HG03520 (cell line): Measurements from ENCODE around the gene GBGT1.
"Not testable (repeated sequence)": the region's sequence is repeated elsewhere in the genome, so short reads cannot be mapped to it uniquely, and the experiment has no call there.

Experiments used
- ATAC-seq: cut with Tn5 transposase; IDR thresholded peaks from one replicate; pipeline ENCODE4 v1.9.1; 2021; ENCODE audit warnings: mild to moderate bottlenecking, moderate library complexity; ENCODE audit not compliant: unreplicated experiment

The GBGT1 gene

DNA sequence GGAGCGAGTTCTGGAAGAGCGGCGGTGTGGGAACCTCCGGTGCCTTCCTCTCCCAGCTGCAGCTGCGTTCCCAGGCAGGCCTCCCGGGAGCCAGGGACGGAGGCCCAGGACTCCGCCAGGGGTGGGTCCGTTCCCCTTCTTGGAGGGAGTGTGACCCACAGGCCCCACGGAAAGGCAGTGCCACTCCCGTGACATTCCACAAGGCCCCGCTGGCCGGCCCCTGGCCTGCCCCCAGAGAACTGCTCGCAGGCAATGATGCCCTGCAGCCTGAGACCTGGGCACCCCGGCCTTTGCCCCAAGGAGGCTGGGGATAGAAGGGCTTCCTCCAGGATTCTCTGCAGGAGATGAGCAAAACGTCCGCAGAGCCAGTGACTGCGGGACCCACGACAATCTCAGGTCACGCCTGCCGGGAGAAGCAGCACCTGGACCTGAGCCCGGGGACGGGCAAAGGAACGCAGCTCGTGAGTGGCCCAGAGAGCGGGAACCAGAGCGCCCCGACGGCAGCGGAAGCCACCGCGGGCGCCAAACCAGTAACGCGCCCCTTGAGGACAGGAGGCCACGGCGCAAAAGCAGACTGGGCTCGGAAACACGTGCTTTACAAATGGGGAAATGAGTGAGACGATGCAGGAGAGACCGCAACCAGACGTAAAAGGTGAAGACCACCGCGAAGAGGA is 36.1 kb upstream of the GBGT1 start:
- no peak for ATAC-seq

DNA sequence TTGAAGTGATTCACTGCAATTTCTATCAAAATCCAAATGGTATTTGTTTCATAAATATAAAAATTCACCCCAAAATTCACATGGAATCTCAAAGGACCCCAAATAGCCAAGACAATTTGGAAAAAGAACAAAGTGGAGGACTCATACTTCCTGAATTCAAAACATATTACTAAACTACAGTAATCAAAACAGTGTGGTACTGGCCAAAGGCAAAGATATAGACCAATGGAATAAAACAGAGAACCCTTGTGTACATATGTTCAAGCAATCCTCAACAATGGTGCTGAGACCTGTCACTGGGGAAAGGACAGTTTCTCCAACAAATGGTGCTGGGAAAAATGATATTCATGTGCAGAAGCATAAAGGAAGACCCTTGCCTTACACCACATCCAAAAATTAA is 31.3 kb upstream of the GBGT1 start:
- ATAC-seq: no peak

DNA sequence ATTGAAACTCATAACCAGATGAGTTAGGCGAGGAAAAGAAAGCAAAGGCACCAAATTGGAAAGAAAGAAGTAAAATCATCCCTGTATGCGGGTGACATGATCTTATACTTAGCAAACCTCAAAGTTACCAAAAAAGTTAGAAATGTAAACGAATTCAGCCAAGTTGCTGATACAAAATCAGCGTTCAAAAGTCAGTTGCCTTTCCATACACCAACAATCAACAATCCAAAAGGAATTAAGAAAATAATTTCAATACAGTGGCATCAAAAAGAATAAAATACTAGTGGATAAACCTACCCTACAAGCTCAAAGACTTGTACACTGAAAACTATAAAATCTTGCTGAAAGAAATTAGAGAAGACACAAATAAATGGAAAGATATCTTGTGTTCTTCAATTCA is 30.9 kb upstream of the GBGT1 start:
- ATAC-seq: no peak

DNA sequence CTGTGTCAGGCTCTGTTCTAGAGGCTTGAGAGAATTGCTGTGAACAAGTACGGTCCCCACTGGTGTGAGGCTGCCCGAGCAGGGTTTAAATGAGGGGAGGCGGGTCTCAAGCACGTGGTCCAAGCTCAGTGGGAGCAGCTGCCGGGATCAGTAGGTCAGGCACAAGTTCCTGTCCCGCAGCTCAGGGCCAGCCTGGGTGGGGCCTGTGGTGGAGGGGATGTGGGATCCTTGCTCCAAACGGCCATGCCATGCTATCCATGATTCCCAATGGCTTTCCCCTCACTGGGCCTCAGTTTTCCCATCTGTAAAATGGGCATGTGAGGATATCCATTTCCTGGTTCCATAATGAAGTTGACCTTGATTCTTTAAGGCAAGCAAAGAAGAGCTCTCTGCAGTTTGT is 28.3 kb upstream of the GBGT1 start:
- no peak for ATAC-seq

DNA sequence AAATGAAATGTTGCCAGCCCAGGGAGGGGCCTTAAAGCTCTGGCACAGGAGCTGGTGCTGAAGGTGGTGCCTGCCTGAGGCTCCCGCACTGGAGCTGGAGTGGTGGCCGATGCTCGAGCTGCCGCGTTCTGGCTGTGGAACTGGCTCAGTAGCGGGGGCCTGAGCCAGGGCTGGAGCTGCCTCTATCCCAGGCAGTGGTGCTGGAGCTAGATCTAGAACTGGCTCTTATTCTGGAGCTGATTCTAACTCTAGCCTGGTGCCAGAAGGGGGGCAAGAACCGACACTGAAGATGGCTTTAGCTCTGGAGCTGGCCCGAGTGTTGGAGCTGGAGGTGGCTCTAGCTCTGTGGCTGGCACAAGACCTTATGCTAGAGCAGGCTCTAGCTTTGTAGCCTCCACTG is 26.1 kb upstream of the GBGT1 start:
- ATAC-seq: no peak

DNA sequence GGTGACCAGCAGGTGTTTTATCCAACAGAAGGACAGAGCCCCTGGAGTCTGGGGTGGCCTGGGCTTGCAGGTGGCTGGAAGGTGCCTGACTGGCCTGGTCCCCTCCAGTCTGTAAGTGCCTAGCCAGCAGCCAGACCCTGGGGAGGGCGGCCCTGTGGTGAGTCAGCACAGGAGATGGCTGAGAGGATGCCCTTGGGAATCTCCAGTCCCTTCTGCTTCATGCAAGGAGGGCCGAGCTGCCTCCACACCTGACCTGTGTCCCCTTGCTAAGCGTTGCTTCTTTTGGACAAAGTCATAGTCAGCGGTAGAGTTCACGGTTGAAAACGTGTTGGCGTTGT is 25.1 kb upstream of the GBGT1 start:
- no peak for ATAC-seq

DNA sequence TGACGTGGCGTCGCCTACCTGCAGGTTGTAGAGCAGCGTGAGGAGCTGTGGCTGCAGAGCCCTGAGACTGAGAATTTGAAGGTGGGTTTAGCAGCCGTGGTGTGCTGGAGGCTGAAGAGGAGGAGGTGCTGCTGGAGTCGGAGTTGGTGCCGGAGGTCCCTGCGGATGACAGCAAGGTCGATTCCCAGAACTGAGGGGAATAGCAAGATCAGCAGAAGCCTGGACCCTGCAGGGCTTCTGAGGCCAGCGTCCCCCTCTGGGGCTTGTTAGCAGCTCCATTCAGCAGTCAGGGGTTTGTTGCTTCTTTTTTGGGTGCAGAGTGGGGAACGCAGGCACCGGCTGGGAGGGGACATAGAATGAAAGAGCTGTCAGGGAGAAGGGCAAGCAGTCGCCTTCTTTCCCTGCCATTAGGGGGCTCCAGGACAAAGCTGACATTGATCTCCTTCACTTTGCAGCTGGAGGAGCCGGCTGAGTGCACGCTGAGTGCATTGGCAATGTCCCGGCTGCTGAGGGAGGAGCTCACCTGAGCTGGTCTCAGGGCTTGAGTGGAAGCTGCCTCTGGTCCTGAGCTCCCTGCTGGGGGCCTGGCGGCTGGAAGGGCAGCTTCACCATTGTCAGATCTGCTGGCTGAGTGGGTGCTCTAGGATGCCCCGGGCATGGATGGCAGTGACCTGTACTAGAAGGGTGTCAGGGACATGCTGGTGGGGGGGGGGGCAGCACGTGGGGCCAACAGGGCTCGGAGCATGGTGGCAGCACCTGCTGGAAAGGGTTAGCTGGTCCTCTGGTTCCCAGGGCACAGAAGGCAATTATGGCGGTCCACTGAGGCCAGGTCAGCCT is 24.5 kb upstream of the GBGT1 start:
- ATAC-seq: no peak

DNA sequence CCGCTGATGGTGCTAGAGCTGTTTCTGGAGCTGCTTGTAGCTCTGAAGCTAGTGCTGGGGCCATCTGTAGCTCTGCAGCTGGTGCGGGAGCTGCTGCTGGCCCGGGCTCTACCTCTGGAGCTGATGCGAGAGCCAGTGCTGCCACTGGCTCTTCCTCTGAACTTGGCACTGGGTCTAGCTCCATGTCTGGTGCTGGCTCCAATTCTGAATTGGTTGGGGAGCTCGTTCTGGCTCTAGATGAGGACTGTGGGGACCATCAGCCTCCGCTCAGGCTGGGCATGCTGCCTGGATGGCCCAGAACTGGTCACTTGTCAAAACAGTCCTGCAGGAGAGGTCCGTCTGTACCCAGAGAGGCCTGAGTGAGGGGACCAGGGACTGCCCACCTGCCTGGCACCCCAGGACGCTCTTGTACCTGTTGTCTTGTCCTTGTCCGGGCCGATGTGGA is 23.9 kb upstream of the GBGT1 start:
- ATAC-seq: no peak

DNA sequence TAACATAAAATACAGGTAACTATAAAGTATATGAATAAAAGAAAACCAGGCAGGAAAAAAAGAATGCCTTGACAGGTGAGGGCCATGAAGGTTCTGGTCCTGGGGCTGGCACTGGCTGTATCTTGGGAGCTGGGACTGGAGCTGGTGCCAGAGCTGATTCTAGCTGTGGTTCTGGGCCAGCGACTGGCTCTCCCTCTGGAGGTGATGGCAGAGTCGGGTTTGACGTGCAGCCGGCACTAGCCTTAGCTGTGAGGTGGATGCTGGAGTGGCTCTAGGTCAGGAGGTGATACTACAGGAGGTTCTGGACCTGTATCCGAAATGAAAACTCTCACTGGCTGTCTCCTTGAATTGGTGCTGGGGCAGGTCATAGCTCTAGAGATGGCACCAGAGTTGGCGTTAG is 23.0 kb upstream of the GBGT1 start:
- ATAC-seq: no peak

DNA sequence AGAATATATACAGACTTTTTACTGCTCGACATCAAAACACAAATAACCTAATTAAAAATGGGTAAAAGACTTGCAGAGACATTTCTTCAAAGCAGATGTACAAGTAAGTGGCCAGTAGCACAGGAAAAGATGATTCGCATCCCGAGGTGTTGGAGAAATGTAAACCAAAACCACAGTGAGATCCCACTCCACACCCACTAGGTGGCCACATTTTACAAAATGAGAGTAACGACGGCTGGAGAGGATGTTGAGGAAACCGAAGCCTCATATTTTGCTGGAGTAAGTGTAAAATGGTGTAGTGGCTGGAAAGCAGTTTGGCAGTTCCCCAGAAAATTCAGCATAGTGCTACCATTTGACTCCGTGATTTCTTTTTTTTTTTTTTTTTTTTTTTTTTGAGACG is 21.3 kb upstream of the GBGT1 start:
- ATAC-seq: no peak

DNA sequence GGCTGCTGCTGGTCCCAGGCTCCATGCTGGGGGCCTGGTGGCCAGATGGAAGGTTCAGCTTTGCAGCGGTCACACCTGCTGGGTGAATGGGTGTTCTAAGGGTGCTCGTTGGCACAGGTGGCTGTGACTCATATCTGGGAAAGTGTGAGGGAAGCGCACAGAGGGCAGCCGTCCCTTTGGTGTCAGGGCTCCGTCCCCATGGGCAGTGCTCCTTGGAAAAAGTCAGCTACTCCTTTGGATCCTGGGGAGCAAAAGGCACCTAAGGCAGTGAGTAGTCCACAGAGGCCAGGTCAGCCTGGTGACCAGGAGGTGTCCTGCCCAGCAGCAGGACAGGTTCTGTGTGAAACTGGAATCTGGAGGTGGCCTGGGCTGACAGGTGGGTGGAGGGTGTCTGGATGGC is 18.4 kb upstream of the GBGT1 start:
- no peak for ATAC-seq

DNA sequence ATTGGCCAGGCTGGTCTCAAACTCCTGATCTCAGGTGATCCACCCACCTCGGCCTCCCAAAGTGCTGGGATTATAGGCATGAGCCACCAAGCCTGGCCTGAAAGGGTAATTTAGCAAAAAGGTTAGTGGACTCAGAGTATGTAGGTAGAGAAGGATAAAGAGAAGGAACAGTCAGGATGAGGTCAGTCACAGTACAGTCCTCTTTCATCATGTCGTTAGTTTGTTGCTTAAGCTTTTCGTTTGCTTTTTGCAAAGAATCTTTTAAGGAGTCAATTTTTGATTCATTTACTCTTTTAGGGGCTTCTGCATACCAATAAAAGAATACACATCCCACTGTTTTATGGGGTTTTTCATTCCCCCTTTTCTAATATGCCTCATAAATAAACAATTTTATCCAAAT is 17.8 kb upstream of the GBGT1 start:
- ATAC-seq: no peak

DNA sequence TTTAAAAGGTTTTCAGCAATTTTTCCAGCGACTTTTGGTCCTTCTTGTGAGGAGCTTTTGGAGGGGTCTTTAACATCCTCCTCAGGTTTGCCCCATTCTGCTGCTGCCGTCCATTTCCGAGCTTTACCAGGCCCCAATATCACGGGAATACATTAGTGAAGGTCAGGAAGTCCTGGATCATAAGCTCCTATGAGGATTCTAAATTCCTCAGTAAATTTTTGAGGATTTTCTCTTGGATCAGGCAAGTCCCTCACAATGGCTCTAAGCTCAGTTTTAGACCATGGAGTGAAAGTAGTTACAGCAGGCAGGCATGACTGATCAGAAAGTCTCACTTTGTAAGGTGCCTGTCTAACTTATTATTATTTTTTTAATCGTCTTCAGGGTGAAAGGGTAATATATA is 17.2 kb upstream of the GBGT1 start:
- no peak for ATAC-seq

DNA sequence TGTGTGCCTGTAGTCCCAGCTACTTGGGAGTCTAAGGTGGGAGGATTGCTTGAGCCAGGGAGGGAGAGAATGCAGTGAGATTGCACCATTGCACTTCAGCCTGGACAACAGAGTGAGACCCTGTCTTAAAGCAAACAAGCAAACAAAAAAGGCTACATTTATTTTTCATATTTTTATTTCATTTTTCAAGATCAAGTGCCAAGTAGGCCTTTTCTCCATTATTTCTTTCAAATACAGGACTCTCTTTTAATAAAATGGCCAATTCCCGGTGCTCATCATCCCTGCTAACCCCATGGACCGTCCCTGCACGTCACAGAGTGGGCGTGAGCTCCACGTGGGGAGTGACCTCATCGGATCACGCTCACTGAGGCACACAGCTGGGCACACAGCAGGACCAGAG is 9.3 kb upstream of the GBGT1 start:
- no peak for ATAC-seq

DNA sequence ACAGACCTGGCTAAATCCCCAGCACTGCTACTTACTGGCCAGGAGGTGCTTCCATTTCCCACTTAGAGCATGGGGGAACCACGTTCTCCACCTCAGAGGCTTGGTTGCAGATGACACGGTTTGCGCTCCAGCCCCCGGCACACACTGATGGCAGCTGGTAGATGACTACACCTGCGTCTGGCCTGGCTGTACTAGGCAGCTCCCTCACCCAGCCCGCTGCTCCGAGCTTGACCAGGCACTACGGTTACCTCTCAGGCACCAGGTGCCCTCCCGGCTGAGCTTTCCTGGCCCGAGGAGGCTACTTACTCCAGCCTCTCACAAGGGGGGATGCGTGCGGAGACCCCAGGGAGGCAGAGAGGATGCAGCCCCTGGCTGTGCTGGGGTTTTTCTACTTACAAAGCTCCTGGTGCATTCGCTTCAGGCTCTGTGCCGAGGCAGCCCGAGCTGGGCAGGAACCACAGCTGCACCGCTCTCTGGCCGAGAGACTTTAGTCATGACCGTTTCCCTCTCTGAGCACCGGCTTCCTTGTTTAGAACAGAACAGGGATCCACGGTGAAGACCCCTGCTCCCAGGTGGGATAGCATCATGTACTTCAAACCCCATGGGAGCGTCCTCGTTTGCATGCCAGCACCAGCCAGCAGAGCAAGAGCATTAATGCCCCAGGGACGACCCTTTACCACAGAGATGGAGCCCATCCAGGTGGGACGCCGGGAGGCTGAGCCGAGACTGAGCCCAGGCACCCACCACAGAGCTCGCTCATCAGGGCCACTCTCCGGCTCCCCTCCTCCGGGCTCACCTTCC is 7.6 kb upstream of the GBGT1 start:
- no peak for ATAC-seq

DNA sequence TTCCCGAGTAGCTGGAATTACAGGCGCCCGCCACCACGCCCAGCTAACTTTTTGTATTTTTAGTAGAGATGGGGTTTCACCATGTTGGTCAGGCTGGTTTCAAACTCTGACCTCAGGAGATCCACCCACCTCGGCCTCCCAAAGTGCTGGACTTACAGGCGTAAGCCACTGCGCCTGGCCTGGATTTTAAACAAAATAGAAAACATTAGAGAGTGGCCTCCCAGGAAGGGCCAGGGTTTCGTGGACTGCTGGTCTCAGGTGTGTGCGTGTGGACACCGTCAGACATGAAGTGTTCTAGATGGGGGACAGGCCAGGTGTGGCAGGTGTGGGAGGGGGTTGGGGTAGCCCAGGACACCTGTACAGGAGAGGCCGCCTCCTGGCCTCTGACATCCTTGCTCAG is 7.0 kb upstream of the GBGT1 start:
- no peak for ATAC-seq

DNA sequence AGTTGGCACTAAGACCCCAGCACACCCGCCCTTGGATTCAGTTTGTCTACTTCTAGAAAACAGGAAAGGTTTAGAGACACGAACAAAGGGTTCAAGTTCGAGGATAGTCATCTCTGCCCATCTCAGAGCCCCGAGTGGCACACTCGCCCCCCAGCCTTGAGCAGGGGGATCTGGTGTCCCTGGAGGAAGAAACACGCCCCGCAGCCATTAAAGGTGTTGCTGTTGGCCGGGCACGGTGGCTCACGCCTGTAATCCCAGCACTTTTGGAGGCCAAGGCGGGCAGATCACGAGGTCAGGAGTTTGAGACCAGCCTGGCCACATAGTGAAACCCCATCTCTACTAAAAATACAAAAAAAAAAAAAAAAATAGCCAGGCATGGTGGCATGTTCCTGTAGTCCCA is 6.0 kb upstream of the GBGT1 start:
- not testable (repeated sequence) for ATAC-seq

DNA sequence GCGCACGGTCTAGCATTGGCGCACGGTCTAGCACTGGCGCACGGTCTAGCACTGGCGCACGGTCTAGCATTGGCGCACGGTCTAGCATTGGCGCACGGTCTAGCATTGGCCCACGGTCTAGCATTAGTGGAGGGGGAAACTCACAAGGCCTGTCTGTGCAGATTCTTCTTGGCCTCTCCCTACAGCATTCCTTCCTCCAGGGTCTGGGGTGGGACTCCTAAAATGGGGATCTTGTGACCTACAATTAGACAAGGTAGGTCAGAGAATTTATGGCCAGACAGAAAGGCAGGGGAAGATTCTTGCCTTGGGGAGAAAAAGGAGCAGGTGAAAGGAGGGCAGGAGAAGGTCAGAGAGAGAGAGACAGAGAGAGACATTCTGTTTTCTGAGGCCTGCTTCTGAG is 5.4 kb upstream of the GBGT1 start:
- ATAC-seq: no peak

DNA sequence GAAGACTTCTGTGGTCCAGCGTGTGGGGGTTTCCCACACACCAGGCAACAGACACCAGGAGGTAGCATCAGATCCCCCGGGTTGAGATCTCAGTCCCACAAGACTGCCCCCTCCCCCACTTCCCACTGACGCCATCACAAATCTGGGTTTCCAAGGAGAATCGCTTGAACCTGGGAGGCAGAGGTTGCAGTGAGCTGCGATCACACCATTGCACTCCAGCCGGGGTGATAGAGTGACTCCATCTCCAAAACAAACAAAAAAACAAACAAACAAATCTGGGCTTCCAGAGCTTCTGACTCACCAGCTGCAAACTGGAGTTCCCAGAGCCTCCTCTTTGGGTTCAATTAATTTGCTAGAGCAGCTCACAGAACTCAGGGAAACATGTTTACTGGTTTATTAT is 4.7 kb upstream of the GBGT1 start:
- ATAC-seq: no peak

DNA sequence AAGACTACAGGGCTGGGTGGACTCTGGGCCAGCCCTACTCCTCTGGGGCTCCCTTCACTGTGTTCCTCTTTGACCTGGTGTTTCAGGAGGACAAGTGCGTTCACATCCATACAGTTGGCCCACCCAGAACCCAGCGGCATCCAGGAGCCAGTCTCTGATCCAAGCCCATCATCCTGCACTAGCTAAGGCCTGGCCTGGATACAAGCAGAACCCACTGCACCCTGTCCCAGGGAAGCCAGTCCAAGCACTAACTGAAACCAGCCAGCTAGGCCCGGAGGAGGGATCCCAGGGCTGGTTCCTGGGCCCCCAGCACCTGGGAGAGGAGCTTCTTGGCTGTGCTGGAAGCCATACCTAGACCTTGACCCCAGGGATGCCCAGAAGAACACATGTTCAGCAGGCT is 4.1 kb upstream of the GBGT1 start:
- no peak for ATAC-seq

DNA sequence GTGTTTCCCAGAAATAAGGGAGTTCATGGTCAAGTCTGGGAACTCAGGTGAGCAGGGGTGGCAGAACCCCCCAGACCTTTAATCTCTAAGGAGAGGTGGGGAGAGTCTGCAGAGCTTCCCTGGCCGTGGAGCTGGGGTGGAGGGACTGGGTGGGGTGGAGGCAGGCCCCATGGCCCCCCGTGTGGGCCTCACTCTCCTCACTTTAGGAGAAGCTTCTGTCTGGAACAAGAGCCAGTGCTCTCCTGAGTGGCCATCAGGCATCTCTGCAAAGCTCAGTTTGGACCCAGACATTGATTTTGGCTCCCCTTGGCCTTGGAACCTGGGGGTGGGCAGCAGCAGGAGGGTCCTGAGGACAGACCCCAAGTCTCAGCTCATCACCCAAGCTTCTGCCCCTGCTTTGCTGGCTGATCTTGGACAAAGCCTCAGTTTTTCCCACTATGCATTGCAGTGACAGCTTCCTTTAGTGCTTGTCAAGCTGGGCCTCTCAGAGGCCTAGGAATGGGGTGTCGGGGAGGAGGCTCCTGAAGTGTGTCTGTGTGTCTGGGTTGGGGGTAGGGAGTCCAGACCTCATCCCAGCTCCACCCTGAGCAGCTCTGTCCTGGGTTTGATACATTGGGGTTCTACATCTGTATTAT is 3.5 kb upstream of the GBGT1 start:
- no peak for ATAC-seq
